ENCODE measurements around the gene ELN. TPM values are rescaled to one million over a fixed set of nuclear protein-coding genes. Genes with fewer than 3 reads are reported as not detected.

Gene ELN
- total and polyA plus RNA-seq, 2 of the 4 experiments (the other 2 are of a cell fraction), result 2.2 to 14.3 TPM

- no peak for DNase-seq
- TF ChIP-seq RCOR1 (IDR thresholded peaks at IDR 0.05; ENCODE audit: insufficient replicate concordance, low read length), result no peak
- no peak for TF ChIP-seq RAD21 (IDR thresholded peaks at IDR 0.05; ENCODE audit: low read length)
- Histone ChIP-seq H3K4me2 (ENCODE audit: low read depth, low read length) (no peak overlapping the region), H3K36me3 (ENCODE audit: control insufficient read depth, insufficient read depth, low read length) (no peaks in the 10 kb centered on the region), H2AK9ac (replicated peaks; ENCODE audit: low read depth, low read length, poor library complexity) (peak overlapping the region; percentile 17), H3K9me3 (ENCODE audit: control insufficient read depth, insufficient read depth, low read length) (no peaks in the 10 kb centered on the region), H3K27ac (ENCODE audit: insufficient read depth, low read length) (no peak overlapping the region), H2BK20ac (ENCODE audit: low read depth, low read length) (peak overlapping the region; percentile 94), H3K56ac (ENCODE audit: extremely low read depth, insufficient read depth, low read length) (no peak overlapping the region), H3K4me3 (ENCODE audit: insufficient read depth, low read depth, low read length) (no peak overlapping the region), H3K9me1 (ENCODE audit: insufficient read depth, low read length) (peaks cover 8% of the 10 kb centered on the region), H4K91ac (ENCODE audit: insufficient read depth, low read depth, low read length) (peak overlapping the region; percentile 59; the same call in 1 of the 2 replicates), H2BK120ac (ENCODE audit: low read depth, low read length) (peak overlapping the region; percentile 85), H4K8ac (ENCODE audit: low read depth in 2 of 2, low read length in 2 of 2) (peak overlapping the region in 1 of 2 experiments; percentile 38; a peak in 2 of 4 replicates), H4K20me1 (ENCODE audit: insufficient read depth, low read length) (no peaks in the 10 kb centered on the region), H3K9ac (ENCODE audit: low read depth, low read length) (no peak overlapping the region), H3K79me1 (ENCODE audit: low read depth in 1 of 2, low read length in 2 of 2) (peaks cover 0 to 10% of the 10 kb centered on the region in 2 experiments; a peak in 1 of 4 replicates), H3K18ac (ENCODE audit: low read depth, low read length) (no peak overlapping the region), H3K14ac (replicated peaks; ENCODE audit: low read depth, low read length) (no peak overlapping the region), H3K27me3 (ENCODE audit: control insufficient read depth, insufficient read depth, low read length) (no peaks in the 10 kb centered on the region), H2BK15ac (ENCODE audit: low read depth, low read length) (no peak overlapping the region; the same call in 2 of the 3 replicates), H3K23ac (ENCODE audit: low read depth, low read length) (no peak overlapping the region; the same call in 1 of the 2 replicates), H4K5ac (ENCODE audit: low read depth, low read length) (no peak overlapping the region), H2AFZ (replicated peaks; ENCODE audit: low read length, poor library complexity) (peak overlapping the region; percentile 80), H2AK5ac (ENCODE audit: low read depth, low read length) (peak overlapping the region; percentile 69; the same call in 1 of the 2 replicates), H2BK5ac (ENCODE audit: low read depth, low read length, poor library complexity, severe bottlenecking) (no peak overlapping the region), H3K4ac (ENCODE audit: low read depth, low read length) (peak overlapping the region; percentile 85), H3K4me1 (ENCODE audit: control insufficient read depth, insufficient read depth, low read length) (peaks cover 31% of the 10 kb centered on the region)
- BruUV-seq (replicated peaks), result no TSS peak
- intact Hi-C loops (cut with micrococcal nuclease), result loop anchor here (1.0 kb wide), 1 partner anchor 160 kb away; no protein-coding TSS in a partner anchor
- ATAC-seq (ENCODE audit: low read depth), result peak; percentile 27
- in situ Hi-C loops (cut with MboI; ENCODE audit: low sequenced_read_pairs), result no loop called here
- 83% methylated on average over 2 of the region's 6 CpGs; no CpG with 5 or more reads in 1 of the 2 experiments for WGBS, 2 experiments (ENCODE audit: extremely low coverage in 2 of 2, insufficient read length in 1 of 2)
- dilution Hi-C loops (cut with HindIII; ENCODE audit: low sequenced_read_pairs, unreplicated experiment), result no loop called here
- POLR2A ChIA-PET (ENCODE audit: unreplicated experiment), result no interaction called here
- CTCF ChIA-PET, result interaction anchor here (0.6 to 1.6 kb wide), 15 partner anchors 8 to 172 kb away, joined by 3 to 13 read pairs (median 5); no protein-coding TSS in a partner anchor
These were observed 1.5 kb upstream of the ELN start for GRCh38 chr7:74026406-74026902.

Measured in IMR-90 (cell line).